RPMI7951 (cell line): ENCODE measurements around the gene FRRS1. TPM values are rescaled to one million over a fixed set of nuclear protein-coding genes. Genes with fewer than 3 reads are reported as not detected.

Experiments
- DNase-seq: peaks from one replicate; pipeline ENCODE4 v3.0.0-alpha.2; 2012; ENCODE audit warnings: low read depth
- total RNA-seq: library from RNA; depleted of rRNA; stranded (reverse); fragments of >200 nt; shearing (Covaris generic); gene quantifications from 2 replicates; pipeline ENCODE4 v1.2.3, GENCODE V29; 2014; rRNA removed

The FRRS1 gene
- total RNA-seq, 1 experiment from 2014 or later = 7.8 TPM

DNA sequence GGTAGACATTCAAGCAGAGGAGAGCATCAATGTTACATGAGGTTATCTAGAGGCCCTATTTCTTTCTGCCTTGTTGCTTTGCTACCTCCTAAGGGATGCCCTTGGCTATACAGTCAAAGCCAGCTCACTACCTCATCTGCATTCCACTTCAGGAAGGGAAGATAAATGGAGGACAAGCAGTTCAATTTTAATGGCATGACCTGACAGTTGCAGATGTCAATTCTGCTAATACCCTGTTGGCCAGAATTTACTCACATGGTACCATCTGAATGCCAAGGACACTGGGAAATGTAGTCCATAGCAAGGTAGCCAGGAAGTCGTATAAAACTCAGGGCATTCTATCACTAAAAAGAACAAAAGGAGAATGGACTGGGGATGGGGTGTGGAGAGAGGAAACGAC lies 89.0 kb downstream of the FRRS1 start:
- peak; percentile 17 for DNase-seq

DNA sequence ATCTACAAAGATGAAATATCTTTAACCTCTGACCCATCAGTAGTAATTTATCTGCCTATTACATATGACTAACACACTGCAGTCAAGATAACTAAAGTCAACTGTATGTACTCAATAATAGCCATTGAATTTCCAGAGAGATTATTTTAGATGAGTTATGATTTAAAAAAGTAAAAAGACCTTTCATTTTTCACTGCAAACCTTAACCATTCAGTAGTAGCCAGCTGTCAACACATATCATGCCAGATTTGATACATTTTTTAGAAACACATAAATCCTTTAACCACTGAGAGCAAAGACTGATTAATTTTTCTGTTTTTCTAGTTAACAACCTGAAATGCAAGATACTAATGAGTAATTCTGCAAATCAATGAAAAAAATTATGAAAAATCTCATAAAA lies 89.6 kb downstream of the FRRS1 start:
- no peak for DNase-seq

DNA sequence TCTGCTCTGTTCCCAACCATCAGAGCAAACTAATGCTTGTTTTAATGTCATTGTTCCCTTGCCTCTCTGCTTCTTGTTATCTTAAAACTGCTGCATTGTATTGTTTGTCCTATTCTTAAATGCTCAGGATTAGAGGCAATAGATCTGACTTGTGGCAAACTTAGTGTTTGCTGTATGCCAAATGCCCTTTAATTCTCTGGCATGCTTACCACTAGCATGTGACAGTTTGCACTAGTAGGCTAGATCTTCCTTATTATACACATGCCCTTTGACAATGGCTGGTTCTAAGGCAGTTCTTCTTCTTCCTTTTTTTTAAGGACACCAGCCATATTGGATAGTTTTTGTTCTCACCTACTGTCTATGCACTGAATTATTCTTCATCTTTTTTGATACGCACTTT lies 90.4 kb downstream of the FRRS1 start:
- DNase-seq = no peak

DNA sequence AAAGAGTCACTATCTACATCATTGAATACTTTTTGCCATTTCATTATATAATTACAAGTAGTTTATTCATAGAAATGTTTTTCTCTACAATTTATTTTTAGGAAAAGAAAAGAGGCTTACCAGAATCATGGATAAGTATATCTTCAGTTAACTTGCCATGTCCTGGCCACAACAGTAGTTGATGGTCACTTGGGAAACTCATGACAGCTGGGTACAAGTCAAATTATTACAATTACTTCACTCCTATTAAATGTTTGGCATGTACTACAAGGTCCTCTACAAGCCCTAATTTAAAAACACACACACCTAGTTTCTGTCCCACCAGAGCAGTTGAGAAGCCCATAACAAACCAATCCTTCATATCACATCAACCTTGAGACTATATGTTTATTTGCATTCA lies 91.1 kb downstream of the FRRS1 start:
- DNase-seq = no peak

DNA sequence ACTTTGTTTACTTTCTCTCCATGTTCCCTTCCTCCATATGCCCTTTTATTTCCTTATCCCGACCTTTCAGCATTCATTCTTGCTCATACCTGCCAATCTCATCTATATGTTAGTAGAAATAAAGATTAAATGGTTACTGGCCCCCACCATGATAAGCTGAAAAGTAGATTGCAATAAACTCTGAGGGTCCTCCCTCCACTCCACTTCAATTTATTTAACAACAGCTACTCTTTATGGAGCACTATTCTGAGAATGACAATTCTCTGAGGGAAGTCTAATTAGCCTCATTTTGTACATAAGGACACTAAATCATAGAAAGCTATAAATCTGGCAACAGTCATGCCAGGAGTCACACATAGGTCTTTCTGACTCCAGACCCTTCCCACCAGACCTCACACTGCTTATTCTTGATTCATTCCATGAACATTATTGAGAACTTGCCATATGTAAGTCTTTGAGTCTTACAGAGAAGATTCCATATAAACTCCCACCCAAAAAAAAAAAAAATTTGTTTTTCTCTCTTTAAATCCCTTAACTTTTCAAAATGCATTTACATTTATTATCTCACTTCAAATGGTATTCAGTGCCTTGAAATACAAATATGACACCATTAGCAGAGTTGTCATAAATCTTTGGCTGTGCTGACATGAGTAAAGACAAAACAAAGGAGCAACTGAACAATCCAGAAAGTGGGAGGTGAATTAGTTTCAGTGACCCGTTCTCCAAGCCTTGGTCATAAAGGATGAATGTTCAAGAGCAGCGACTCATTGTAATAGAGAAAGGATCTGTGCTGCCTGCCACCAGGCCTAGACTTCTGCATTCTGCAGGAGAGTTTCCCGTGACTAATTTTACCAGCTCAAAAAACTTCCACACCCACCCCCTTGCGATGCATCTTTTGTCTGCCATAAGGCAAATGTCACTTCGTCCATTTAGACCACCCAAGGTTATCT lies 92.0 kb downstream of the FRRS1 start:
- no peak for DNase-seq

DNA sequence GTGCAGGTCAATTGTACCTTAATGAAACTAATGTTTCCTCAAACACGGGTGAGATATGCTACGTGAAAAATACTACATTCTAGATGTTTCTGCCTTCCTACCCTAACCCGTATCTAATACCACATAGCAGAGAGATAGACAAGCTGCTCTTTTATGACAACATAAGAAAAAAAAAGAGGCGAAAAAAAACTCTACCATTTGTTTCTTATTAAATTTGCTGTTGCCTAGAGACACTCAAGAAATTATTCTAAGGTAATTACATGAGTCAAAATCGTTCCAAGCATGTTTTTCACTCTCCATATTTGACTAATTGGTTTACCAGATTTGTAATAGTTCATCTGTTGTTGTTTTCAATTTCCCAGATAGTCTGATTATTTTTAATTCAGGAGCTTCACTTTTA lies 93.1 kb downstream of the FRRS1 start:
- no peak for DNase-seq

DNA sequence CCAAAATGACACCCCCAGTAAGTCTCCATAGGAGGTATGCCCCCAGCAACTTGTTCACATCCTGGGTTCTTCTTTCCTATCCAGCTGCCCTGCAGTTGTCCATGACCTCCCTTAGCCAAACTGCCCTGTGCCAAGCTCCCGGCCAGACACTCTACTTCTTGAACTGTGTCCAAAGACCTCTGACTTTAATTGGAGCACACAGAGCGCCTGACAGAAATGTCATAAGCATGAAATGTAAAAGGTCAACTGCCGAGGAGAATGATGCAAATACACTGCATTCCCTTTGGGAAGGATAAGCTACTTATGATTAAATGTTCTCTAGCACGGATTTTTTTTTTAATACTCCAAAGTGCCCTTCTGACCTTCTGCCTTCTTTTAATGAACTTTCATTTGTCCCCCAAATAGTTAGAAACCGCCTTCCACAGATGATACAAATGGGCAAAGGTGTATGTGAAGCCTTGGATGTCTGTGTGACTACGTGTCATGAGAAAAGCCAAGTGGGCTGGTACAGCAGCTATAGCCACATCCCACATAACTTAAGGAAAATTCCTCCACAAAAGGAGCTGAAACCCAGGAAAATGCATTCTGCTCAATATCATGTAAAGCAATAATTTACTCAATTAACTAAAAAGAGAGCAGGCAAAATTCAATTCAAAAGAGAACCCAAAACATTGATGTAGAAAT lies 93.8 kb downstream of the FRRS1 start:
- no peak for DNase-seq

DNA sequence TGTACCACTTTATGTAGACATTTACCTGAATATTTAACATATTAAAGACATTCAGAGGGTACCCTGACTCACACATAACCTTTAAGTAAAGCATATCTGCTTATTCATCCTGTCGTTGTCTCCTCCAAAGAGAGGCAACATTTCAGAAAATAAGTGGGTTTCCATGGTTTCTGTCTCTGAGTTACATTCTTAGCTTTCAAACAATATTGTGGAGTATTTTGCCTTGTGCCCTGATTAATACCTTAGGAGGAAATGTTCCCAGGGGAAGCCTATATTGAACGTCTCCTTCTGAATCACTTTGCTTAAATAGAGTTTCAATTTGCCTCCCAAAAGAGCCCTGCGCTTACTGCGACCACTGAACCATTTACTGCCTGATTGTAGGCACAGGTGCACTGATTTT lies 94.4 kb downstream of the FRRS1 start:
- no peak for DNase-seq

DNA sequence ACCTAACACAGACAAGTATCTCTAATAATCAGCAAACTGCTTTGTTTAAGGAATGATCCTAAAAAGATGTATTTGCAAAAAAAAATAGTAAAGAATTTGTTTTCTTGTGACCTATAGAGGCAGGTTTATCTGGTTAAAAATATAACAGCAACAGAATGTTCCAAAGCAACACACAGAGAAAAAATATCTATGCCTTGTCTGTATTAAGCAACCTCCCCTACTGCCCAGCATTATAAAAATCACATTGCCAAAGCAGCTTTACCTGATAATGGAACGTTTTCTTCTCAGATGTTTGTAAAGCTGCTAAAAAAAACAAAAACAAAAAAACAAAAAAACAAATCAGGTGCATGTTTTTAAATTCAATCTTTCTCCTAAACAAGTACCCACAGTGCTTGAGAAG lies 95.9 kb downstream of the FRRS1 start:
- DNase-seq = no peak

DNA sequence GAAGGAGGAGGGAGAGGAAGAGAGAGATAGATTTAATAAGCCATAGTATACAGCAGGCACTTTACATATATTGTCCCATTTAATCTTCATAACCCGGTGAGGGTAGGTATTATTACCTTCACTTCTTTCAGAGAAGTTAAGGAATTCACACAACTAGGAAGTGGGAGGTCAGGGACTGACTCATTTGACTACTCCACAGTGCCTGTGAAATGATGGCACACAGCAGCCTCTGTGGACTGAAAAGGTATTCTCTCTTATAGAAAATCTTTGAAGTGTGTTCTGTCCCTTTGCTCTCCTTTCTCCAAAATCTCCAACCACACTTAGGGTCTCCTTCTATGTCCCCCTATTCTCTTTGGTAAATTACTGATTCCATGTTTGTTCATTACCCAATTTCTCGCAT lies 96.6 kb downstream of the FRRS1 start:
- DNase-seq = no peak

DNA sequence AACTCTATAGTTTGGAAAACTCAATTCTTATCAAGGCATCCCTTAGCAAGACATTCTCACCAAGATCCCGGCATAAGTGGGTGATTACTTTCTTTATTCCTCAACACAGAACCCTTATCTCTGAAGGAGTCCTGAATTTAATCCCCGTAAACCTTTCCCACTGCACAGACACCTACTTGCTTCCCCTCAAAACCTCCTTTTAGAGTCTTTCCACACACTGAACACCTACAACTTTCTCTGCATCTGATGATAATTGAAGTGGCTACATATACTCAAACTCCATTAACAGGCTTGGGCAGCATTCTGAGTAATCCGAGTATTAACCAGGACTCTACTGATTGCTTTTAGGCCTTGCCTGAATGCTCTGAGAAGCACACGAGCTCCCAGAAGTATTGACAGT lies 97.1 kb downstream of the FRRS1 start:
- DNase-seq = no peak

DNA sequence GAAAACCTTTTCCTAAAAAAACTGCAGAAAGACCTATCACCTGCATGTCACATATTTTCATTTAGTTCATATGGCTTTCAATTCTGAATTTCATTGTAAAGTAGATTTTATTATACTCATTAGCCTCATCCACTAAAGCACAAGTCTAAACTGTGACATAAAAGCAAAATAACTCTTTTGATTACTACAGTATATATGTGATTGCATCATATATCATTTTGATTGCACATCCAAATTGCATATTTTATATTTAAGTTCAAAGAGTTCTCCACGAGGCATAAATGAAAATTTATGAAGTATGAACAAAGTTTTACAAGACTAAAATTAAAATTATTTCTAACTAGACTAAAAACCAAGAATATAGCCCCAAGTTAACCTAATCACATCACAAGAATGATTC lies 101.2 kb downstream of the FRRS1 start:
- DNase-seq = no peak

DNA sequence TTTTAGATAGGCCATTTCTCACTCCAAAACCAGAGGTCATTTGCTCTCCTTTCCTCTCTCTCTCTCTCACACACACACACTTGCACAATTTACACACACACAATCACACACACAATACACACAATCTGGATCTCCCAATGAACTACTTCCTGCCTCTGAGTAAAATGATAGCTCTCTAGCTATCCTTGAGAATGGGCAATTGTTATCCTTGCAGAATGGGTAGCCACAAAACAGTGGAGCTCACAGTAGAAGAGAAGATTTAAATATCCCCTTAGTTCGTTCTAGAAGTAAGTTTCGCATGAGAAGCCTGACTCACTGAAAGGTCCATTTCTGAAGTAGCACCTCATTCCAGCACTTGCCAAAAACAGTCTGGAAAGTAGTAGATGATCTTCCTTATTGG lies 102.9 kb downstream of the FRRS1 start:
- no peak for DNase-seq

DNA sequence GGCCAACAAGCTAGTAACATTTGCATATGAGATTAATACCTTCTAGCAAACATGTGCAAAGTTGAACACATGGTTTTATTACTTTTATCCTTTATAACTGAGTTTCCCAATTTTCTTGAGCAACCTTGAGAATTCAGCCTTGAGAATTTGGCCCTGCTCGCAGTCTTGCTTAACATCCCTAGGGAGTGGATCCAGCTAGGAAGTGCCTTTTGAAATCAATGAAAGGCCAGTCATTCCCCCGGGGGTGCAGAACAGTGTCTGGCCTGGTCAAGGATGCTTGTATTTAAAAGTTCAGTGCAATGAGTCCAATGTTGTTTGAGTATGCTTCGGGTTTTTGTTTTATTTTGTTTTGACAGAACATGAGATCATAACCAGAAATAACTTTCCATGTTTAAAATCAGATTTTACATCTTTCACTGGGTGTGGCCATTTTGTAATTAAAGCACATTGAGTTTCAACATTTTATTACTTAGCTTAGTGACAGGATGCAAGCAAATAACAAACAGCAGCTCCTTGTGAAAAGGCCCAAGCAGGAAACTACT lies 103.8 kb downstream of the FRRS1 start:
- peak; percentile 39 for DNase-seq

DNA sequence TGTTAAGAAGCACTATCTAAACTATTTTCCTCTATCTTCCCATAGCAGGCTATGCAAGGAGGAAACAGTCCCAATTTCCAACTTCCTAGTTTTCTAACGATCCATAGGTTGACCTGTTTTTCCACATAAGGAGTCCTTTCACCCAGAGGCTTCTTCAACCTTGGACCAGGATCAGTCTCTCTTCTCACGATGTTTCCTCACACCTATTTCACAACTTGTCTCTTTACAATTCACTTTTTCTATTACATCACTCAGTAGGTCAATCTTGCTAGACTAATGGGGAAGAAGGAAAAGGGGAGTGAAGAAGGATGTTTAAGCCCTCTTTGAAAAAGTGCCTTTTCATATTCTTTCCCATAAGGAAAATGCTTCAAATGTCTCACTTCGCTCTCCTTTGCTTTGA lies 104.7 kb downstream of the FRRS1 start:
- no peak for DNase-seq

DNA sequence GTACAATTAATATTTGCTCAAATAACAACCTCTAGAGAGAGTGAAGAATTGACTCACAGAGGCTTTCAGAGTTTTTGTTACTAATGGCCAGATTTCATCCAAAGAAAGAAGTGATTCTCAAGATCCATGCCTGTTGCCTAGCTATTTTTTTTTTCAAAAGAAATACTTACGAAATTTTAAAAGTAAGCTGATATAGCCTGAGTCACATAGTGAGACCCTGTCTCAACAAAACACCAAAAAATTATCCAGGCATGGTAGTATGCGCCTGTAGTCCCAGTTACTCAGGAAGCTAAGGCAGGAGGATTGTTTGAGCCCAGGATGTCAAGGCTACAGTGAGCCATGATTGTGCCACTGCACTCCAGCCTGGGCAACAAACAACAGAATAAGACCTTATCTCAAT lies 105.9 kb downstream of the FRRS1 start:
- DNase-seq = no peak

DNA sequence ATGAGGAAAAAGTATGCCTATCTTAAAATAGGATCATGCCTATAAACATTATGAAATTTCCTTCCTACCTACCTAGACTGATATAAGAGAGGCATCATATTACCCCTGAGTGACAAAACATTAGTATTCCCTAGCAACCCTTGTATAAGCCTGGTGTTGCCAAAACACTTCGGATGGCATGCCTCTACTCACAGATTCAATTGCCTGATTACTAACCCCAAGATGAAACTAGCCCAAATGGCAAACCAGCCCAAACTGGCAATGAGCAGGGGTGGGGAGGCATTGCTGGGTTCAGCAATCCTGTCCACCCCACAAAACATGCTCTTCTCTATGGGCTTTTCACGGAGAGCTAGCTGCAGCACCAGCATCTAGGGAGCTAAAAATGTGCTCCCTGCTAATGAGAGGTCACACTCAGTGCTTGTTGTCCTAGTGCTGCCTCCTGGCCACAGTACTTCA lies 106.7 kb downstream of the FRRS1 start:
- DNase-seq = peak; percentile 50

Other genes with a start within 250 kb of the FRRS1 start
- gene PALMD, start 120.5 kb downstream of the FRRS1 start, total RNA-seq = 1.3 and 1.5 TPM in 2 replicates
- 8.2 and 10.2 TPM in 2 replicates for gene AGL, start 83.7 kb upstream of the FRRS1 start, total RNA-seq
- gene SLC35A3, start 203.4 kb upstream of the FRRS1 start, total RNA-seq = 31.5 and 34.4 TPM in 2 replicates